HG02840 (cell line): ENCODE data around the gene RNASE7.
"Not testable (repeated sequence)": the region's sequence is repeated elsewhere in the genome, so short reads cannot be mapped to it uniquely, and the experiment has no call there.

Experiments
- ATAC-seq: cut with Tn5 transposase; IDR thresholded peaks from one replicate; pipeline ENCODE4 v1.9.1; 2021; ENCODE audit warnings: mild to moderate bottlenecking, moderate library complexity, moderate number of reproducible peaks; ENCODE audit not compliant: unreplicated experiment, low FRiP score

RNASE7 gene, protein sequence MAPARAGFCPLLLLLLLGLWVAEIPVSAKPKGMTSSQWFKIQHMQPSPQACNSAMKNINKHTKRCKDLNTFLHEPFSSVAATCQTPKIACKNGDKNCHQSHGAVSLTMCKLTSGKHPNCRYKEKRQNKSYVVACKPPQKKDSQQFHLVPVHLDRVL

DNA sequence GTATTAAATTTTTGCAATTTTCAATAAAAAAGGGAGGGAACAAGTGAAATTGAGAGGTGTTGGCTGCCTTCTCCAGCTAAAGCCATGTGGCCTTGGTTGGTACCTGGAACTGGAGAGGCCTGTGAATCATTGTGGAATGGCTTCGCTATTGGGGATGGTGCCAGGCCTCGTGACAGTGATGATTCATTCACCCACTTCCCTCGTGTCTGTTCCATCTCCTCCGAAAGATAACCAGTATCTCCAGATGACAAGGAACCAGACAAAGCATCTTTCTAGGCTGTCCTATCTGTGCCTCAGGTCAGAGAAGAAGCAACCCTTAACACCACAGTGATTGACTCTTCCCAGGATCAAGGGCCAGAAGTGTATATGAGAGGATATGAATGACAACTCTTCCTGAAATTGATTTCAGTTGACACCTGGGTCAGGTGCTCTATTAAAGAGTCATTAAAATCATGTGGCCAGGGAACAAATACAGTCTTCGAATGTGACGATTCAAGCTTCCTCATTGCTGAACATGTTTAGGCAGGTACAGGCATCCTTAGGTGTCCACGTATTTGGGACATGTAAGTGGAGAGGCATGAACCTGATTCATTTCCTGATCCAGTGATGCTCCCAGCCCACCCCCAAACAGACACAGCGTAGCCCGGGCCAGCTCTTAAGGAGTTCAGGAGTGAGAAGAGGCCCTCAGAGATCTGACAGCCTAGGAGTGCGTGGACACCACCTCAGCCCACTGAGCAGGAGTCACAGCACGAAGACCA is at the start of gene RNASE7:
Gene RNASE7, plus strand, starts transcription at position 687 of the 758 bp plus-strand sequence. CDS start 631 bp downstream, outside the sequence.
- no peak for ATAC-seq

DNA sequence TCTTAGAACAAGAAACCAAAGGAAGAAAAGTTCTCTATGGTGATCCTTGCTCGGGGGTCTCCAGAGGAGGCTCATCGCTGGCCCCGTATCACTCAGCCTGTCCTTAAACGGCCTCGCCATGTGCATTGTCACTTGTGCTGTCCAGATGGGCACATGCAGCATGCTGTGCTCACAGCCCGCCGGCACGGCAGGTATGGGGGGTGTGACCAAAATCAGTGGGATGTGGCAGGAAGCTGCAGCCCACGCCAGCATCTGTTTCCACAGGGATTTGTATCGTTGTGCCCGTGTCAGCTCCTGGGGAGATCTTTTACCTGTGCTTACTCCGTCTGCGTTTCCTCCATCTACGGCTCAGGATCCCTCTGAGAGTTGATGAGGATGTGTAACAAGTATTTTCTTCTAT is 45.6 kb upstream of the RNASE7 start:
- ATAC-seq, result no peak

DNA sequence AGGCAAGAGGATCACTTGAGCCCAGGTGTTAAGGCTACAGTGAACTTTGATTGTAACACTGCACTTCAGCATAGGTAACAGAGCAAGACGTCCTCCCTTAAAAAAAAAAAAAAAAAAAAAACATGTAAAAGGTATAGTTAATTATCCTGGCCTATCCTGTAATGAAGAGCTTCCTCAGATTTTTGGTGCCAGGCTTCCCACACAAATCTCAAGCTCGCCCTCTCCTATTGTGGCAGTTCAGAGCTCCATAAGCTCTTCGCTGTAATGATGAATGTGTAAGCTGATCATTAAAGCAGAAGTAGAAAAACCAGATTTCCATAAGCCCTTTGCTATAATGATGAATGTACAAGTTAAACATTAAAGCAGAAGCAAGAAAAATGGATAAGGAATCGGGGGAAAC is 45.0 kb upstream of the RNASE7 start:
- ATAC-seq, result no peak

DNA sequence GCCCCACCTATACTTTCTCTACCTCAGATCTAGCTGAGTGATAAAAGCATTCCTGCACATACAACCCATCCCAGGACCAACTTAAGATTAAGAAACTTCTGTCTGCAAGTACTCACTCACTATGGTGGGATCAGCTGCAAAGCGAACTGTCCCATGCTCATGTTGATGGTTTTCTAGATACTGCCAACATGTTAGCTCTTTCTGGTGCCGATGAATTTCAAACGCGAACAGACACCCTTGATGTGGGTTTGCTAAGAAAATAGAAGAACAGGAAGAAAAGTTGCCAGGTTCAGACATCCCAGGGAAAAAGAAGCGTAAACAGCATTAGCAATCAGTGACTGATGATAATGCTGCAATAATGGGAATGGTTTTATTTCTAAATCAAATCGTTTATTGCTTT is 44.6 kb upstream of the RNASE7 start:
- ATAC-seq, result no peak

DNA sequence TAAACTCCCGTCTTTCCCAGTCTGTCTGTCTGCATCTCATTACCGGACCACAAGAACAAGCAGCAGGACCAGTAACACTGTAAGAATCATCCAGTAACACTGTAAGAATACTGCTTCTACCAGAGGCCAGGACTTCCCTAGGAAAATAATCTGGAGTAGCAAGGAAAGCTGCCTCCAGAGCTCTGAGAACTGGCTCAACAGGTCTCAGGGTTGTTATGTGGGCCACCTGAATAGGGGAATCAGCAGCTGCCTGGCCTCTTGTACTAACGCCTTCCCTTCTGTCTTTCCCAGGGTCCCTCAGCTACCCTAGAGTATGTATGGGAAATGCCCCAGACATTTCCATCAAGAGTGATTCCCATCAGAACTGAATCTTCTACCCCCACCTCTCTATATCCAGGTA is 44.0 kb upstream of the RNASE7 start:
- ATAC-seq, result no peak

DNA sequence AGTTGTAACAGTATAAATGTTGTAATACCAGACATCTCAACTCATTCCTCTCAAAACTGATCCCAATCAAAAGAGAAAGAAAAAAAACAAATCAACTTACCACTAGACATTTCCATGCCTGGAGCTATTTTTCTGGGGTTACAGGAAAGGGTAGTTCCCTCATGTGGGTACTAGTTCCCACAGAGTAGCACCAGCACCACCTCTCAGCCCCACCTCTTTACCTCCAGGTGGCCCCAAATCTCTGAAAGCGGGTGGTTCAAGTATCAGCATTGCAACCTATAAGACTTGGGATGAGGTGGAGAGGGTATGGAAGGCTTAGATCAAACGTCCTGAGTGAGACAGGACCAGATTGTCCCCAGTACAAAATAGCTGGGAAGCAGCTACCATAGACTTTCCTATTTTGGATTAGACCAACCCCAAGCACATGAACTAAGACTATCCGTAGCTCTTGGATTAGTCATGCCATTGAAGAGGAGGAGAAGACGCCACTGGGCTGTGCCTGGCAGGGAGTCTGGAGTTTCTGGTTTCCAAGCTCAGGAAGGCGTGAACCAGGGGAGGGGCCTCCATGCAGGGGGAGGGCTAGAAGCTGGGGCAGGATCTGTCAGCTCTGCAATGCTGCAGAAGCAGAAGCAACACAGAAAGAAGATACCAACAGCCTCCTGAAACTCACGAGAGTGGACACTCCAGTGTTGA is 43.3 kb upstream of the RNASE7 start, which contains the start of gene SLC39A2:
Gene SLC39A2, plus strand, starts transcription at position 620 of the 693 bp plus-strand sequence. CDS start 154 bp downstream, outside the sequence.
- no peak for ATAC-seq

DNA sequence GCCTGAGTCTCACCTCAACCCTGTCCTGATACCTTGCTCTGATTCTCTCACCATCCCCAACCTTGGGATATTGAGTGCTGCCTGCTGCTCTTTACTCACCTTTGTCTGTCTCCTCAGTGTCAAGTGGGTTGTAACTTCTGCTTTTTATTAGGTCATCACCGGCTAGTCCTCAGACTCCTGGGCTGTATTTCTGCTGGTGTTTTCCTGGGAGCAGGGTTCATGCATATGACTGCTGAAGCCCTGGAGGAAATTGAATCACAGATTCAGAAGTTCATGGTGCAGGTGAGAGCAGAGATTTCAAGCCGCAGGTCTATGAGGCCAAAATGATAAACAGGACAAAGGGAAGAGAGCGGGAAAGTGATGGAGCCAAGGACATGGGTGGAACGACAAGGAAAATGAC is 42.6 kb upstream of the RNASE7 start:
- ATAC-seq, result no peak

DNA sequence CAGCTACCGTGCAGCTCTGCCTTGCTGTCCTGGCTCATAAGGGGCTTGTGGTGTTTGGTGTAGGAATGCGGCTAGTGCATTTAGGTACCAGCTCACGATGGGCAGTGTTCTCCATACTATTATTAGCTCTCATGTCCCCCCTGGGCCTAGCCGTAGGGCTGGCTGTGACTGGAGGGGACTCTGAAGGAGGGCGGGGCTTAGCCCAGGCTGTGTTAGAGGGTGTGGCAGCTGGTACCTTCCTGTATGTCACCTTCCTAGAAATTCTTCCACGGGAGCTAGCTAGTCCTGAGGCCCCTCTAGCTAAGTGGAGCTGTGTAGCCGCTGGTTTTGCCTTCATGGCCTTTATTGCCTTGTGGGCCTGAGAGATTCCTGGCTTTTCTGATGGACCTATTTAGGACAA is 40.9 kb upstream of the RNASE7 start:
- ATAC-seq, result no peak

DNA sequence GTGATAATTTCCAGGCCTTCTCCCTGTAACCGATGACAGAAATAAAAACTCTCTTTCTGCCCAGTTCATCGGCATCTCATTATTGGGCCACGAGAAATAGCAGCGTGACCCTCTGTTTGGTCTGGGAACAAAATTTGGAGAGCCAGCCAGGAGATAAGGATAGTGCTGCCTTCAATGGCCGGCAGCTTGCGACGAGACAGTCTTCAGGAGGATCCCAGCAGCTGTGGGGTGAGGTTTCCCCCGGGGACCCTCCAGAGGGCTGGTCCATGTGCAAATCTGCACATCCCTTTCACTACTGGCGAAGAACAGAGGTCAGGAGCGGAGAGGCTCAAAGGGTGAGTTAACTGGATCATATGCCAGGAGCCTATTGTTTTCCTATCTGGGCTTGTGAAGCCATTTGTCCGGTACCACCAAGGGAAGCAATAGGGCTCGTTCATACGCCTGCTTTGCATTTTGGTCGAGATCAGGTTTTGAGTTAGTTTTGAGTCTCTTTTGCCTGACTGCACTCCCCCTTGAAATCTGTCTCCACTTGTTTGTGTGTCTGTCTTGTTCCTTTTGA is 38.3 kb upstream of the RNASE7 start:
- no peak for ATAC-seq

DNA sequence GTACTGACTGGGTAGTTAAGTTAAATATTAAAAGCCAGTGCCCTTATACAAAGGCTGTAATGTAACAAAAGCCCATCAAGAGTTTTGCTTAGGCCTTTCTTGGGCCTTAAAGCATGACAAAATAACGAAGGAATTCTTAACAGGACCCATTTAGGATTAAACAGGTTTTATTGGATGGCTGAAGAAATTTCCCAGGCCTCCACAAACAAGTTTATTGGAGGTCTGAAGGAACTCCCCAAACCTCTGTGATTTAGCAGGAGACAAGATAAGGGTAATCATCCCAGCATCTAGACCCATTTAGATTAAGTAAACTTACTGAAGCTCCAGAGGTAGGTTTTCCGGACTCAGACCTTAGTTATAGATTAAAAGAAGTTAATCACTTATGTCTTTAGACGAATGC is 32.4 kb upstream of the RNASE7 start:
- ATAC-seq, result not testable (repeated sequence)

DNA sequence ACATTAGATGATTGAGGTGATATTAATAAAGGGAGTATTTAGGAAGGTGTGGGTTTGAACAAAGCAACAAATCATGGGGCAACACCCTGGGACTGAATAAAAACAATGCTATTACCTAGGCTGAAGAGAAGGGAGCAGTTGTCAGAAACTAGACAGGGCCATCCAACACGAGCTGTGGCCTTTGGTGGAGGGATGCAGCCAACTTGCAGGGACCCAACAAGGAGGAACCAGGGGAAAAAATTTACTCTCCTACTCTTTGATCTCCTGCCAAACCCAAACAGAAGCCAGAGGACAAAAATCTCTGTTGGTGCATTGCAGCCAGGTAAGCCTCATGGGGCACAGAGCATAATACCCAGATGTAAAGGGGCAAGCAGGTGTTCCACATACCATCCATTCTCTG is 31.0 kb upstream of the RNASE7 start:
- no peak for ATAC-seq

DNA sequence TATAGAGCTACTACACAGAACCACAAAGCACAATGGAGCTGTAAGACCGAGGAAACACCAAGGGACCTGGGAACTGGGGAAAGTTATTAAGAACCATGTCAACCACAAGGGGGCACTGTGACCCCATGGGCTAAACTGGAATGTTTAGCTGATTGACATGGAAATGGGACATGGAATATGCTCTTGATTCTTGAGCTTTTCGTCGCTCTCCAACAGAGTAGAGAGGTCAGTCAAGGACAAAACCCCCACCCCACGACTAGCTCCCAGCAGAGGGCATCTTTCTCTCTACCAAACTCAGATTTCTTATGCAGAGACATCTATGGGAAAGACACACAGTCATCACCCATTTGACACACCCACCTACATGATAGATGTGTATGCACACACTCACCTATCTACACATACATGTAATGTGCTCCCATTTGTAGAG is 27.4 kb upstream of the RNASE7 start:
- ATAC-seq, result no peak

DNA sequence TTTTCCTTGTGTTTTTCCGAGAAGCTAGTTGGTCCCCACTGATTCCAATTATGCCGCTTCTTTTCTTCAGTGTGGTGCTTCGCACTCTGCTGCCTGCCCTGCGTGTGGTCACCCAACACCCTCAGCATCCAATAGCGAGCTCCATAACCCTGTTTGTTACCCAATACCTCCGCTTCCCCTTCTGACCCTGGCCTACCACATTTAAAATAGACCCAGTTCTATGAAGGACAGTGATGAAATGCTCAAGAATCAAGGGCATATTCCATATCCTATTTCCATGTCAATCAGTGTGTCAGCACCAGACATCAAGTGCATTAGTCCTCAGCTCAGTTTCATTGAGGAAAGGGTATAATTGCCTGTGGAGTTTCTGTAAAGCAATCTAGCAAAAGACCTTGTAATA is 26.9 kb upstream of the RNASE7 start:
- ATAC-seq, result no peak

DNA sequence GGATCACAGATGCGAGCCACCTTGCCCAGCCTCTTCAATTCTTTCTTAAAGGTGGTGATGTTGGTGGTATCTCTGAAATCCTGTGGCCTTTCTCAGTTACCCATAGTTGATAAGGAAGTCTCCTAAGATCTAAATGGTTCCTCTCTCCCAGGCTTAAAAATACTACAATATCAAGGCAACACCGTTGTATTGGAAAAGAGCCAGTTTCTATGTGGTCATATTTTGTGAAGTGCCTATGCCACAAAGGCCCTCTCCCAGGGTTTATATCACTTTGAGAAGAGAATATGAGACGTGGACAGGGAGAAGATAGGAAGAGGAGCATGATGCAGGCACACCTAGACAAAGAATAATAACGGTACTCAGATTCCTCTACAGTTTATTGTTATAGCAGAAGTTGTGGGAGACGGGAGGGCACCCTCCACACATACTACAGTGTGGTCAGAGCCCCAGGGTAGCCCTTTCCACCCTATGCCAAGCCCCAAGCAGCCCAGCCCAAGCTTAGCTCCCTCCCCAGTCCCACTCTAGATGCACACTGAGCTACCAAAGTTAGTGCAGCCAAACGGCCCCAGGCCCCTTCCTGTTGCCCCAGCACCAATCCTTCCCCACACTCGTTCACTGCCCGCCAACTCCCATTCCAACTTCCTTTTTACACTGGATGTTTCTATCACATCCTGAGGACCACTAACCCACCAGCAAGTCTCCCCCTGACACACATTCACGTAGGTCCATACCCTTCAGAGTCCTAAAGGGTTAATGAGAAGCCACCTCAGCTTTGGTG is 25.6 kb upstream of the RNASE7 start:
- ATAC-seq, result no peak

DNA sequence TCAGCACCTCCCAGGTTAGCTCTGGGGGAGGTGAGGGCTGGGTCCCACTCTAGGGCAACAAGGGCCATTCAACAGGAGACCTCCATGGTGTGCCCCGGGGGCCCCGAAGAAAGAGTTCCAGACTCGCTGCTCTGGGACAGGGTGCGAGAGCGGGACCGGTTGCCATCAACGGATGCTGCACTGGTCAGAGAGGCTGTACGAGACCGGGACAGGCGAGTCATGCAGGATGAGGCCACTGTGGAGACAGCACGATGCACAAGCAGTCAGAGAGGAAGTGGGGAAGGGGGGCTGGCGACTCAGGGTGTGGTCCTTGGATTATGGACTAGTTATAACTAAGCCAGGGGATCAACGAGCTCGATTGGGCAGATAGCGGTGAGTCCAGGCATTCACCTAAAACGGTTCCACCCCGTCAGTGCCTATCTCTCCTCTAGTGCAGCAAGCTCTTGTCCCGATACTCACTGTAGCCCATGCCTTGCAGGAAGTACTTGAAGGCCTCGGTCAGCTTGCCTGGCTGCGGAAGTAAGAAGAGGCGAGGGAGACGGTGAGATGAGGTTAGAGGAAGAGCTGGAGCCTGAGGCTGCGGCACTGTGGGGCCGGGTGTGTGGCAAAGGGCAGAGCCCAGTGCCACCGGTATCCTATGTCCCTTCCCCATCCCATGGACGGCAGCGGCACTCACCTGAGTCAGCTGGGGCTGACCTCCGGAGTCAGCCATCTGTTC is 24.5 kb upstream of the RNASE7 start:
- no peak for ATAC-seq

DNA sequence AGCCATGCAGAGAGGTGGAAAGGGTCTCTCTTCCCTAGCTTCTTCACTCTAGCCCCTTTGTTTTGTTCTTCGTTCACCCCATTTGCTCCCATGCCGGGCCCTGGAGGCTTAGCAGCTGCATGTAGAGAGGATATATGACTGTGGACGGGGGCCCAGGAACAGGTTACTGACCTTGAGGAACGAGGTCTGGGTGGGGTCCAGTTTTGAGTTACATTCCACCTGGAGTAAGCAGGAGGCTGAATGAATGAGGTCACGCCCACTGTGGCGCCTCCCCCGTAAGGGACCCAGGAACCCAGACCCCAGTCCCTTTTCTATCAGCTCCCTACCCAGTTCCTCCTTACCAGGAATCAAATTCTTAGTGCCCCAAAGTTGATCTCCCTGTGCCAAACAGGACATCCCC is 23.9 kb upstream of the RNASE7 start:
- no peak for ATAC-seq

DNA sequence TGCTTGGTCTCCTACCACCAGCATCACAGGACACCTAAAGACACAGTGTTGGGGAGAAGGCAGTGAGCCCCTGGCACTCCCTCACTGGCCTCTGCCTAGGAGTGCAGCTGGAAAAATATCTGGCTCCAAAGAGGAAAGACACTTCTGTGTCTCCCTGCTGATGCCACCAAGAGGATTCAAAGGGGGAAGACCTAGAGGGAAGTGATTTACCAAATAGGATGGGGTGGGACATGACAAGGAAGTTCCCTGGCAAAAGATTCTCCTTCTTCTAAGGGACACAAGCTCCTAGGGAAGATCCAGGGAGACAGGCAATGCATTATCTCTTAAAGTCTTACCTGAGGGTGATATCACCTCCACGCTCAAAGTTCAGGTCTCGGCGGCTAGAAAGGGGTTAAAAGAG is 23.4 kb upstream of the RNASE7 start:
- no peak for ATAC-seq

DNA sequence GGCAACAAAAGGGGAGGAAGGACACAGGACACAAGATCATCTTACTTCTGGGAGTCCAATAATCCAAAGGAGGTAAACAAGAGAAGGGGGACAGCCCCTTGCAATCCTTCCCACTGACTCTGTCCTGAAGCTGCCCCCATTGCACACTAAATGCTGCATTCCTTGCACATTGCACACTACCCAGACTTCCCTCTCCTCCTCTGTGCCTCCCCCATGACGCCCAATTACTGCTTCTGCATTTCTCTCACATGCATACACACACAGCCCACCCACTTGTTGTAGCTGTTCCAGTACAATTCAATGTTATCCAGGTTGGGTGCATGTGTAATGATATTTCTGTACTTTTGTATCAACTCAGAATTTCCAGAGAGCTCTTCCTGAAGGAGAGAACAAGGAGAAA is 22.8 kb upstream of the RNASE7 start:
- no peak for ATAC-seq

DNA sequence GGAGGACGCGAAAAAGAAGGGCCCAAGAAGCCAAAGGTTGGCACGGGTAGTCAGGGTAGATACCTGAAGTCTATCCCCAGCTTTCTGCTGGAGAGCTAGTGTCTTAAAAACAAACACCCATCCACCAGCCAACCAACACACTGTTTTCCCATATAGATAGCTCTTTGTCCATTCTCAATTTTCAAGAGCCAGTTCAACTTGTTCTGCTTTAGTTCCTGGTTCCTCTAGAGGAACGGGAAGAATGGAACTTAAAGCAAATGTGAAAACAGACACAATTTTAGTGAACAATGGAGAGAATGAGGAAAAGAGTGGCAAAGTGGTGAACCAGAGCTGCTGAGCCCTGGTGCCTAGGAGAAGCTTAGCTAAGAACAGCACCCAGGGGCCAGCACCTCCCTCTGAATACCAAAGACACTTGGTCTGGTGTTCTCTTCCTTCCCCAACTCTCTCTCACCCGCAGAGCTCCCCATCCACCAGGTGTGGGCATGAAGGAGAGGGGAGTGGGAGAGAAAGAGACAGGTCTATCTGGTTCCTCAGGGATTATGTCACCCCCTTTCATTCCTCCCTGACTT is 21.1 kb upstream of the RNASE7 start:
- ATAC-seq, result no peak

DNA sequence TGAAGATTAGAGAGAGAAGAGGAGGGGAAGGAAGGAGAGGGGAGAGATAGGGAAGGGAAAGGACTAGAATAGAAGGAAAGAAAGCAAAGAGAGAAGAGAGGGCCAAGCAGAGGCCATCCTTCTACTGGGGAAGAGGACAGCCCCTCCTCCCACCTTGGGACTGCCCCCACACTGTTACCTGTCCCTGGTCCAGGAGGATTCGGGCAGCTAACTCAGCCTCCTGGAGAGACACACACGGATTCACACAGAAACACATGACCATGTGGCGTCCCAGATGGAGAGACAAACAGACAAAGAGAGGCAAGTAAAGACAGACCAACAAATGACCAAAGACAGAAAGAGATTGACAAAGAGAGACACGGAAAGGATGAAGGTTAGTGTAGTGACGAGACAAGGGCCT is 19.5 kb upstream of the RNASE7 start:
- ATAC-seq, result no peak
